ENCODE results near the gene CBLL1. TPM values are rescaled to one million over a fixed set of nuclear protein-coding genes. Genes with fewer than 3 reads are reported as not detected.

Gene CBLL1
- total and polyA plus RNA-seq, 2 of the 13 experiments (the other 11 are each of a cell fraction or from before 2014, with no cell fraction given), result 8.8 to 10.5 TPM

DNA sequence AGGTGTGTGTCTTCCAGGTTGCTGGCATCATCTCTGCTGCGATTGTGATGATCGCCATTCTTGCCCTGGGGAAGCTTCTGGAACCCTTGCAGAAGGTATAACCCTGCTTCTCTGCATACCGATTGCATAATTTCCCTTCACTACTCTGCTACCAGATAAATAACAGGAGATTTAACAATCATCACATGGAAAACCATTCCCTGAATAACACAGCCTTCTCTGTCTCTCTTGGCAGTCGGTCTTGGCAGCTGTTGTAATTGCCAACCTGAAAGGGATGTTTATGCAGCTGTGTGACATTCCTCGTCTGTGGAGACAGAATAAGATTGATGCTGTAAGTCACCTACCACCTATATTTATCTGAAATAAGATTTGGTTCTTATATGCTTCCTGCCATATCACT lies 49.6 kb upstream of the CBLL1 start:
- ATAC-seq (no peak), DNase-seq (ENCODE audit: low spot score) (no peak), FAIRE-seq (no peak)
- 38% methylated on average over 5 of the region's 5 CpGs for WGBS (ENCODE audit: low lambda C conversion rate)
- TF ChIP-seq ZNF34 (CRISPR knock-in tag; IDR thresholded peaks at IDR 0.05; ENCODE audit: borderline replicate concordance), result no peak
- no peak for TF ChIP-seq DMAP1 (CRISPR knock-in tag; IDR thresholded peaks at IDR 0.05)
- no peak for TF ChIP-seq ZSCAN29 (CRISPR knock-in tag; conservative IDR thresholded peaks at IDR 0.05)
- TF ChIP-seq ZKSCAN8 (CRISPR knock-in tag; IDR thresholded peaks at IDR 0.05; ENCODE audit: borderline replicate concordance), result no peak
- TF ChIP-seq TBL1XR1 (IDR thresholded peaks at IDR 0.05; ENCODE audit: borderline replicate concordance, low read length, partially characterized antibody), result no peak
- no peak for TF ChIP-seq SCMH1 (CRISPR knock-in tag; IDR thresholded peaks at IDR 0.05; ENCODE audit: borderline replicate concordance)
- no peak for TF ChIP-seq ZNF10 (CRISPR knock-in tag; IDR thresholded peaks at IDR 0.05; ENCODE audit: borderline replicate concordance, low read depth)
- TF ChIP-seq ZNF333 (CRISPR knock-in tag; IDR thresholded peaks at IDR 0.05; ENCODE audit: borderline replicate concordance), result no peak
- no peak for TF ChIP-seq IKZF1 (IDR thresholded peaks at IDR 0.05)
- Histone ChIP-seq H3K4me1 (ENCODE audit: insufficient read depth, low read length) (no peaks in the 10 kb centered on the region), H3K79me2 (ENCODE audit: insufficient read depth, low read length) (no peaks in the 10 kb centered on the region), H3K27me3 (ENCODE audit: control insufficient read depth in 1 of 2, insufficient read depth in 2 of 2, low read length in 2 of 2) (peaks cover 0 to 23% of the 10 kb centered on the region in 2 experiments; a peak in 4 of 5 replicates), H2AFZ (ENCODE audit: low read length) (no peak overlapping the region), H3K36me3 (replicated peaks in 1 of 2; ENCODE audit: control insufficient read depth in 1 of 2, insufficient read depth in 2 of 2, low read length in 2 of 2) (no peaks in the 10 kb centered on the region), H3K9ac (ENCODE audit: insufficient read depth, low read depth, low read length) (no peak overlapping the region), H3K4me2 (ENCODE audit: low read depth, low read length) (no peak overlapping the region), H4K20me1 (ENCODE audit: insufficient read depth, low read length) (no peaks in the 10 kb centered on the region), H3K27ac (ENCODE audit: extremely low read length, insufficient read depth, low read length) (no peak overlapping the region), H3K9me3 (ENCODE audit: low read length) (no peaks in the 10 kb centered on the region), H3K4me3 (replicated peaks in 1 of 3; ENCODE audit: insufficient read depth in 1 of 3, low read depth in 2 of 3, low read length in 3 of 3) (no peak overlapping the region)
- no TSS peak for BruUV-seq (replicated peaks)
- POLR2A ChIA-PET, result no interaction called here
- intact Hi-C loops (cut with micrococcal nuclease; ENCODE audit: unreplicated experiment) (no loop called here), in situ Hi-C loops (cut with HindIII; ENCODE audit: extremely low pct_ligation_motif_present, low pct_unique_long_range_greater_than_20kb) (no loop called here)
- CTCF ChIA-PET (ENCODE audit: low intra/inter-chr PET ratio, low total read pairs), result no interaction called here

DNA sequence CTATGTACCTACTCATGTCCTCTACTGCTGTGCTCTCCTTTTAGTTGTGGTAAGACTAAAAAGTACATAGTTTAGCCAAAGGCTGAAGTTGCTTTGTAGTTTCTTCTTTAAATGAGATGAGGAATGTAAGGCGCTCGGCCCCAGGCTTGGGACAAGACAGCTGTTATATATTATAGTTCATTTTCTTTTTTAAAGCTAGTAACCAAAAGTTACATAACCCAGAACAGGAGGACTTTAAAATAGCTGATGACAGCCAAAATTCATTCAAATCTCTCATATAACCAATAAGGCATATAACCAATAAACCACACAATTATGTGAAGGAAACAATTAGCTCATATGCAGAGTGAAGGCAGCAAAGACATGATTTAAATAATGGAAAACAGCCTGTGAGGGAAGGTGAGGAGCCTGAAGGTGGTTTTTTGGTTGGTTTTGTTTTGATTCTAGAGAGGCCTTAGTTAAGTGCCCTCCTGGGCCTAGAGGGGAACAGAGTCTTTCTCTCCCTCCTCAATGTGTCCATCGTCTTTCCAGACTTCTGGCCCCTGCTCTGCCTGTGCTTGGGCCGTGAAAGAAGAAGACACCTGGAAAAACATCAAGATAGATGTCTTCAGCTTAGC lies 47.5 kb upstream of the CBLL1 start:
- Histone ChIP-seq H3K4me3 (replicated peaks in 1 of 3; ENCODE audit: insufficient read depth in 1 of 3, low read depth in 2 of 3, low read length in 3 of 3) (no peak overlapping the region), H4K20me1 (ENCODE audit: insufficient read depth, low read length) (no peaks in the 10 kb centered on the region), H3K27ac (ENCODE audit: extremely low read length, insufficient read depth, low read length) (no peak overlapping the region), H3K4me2 (ENCODE audit: low read depth, low read length) (no peak overlapping the region), H3K9me3 (ENCODE audit: low read length) (no peaks in the 10 kb centered on the region), H3K36me3 (replicated peaks in 1 of 2; ENCODE audit: control insufficient read depth in 1 of 2, insufficient read depth in 2 of 2, low read length in 2 of 2) (no peaks in the 10 kb centered on the region), H3K9ac (ENCODE audit: insufficient read depth, low read depth, low read length) (no peak overlapping the region), H2AFZ (ENCODE audit: low read length) (no peak overlapping the region), H3K4me1 (ENCODE audit: insufficient read depth, low read length) (no peaks in the 10 kb centered on the region), H3K27me3 (ENCODE audit: control insufficient read depth in 1 of 2, insufficient read depth in 2 of 2, low read length in 2 of 2) (peaks cover 0 to 20% of the 10 kb centered on the region in 2 experiments; a peak in 4 of 5 replicates), H3K79me2 (ENCODE audit: insufficient read depth, low read length) (no peaks in the 10 kb centered on the region)
- FAIRE-seq (no peak), ATAC-seq (no peak), DNase-seq (ENCODE audit: low spot score) (no peak)
- BruUV-seq (replicated peaks), result no TSS peak
- WGBS (ENCODE audit: low lambda C conversion rate), result 25% methylated on average over 4 of the region's 4 CpGs
- CTCF ChIA-PET (ENCODE audit: low intra/inter-chr PET ratio, low total read pairs), result no interaction called here
- in situ Hi-C loops (cut with HindIII; ENCODE audit: extremely low pct_ligation_motif_present, low pct_unique_long_range_greater_than_20kb) (no loop called here), intact Hi-C loops (cut with micrococcal nuclease; ENCODE audit: unreplicated experiment) (no loop called here)
- POLR2A ChIA-PET, result no interaction called here
- TF ChIP-seq ZNF121 (CRISPR knock-in tag; IDR thresholded peaks at IDR 0.05) (no peak), TP53 (CRISPR knock-in tag; conservative IDR thresholded peaks at IDR 0.05) (no peak), ZNF354B (CRISPR knock-in tag; IDR thresholded peaks at IDR 0.05) (no peak), GATA4 (IDR thresholded peaks at IDR 0.05; ENCODE audit: borderline replicate concordance, low read depth) (no peak)
- TF ChIP-seq, protein P1, sequence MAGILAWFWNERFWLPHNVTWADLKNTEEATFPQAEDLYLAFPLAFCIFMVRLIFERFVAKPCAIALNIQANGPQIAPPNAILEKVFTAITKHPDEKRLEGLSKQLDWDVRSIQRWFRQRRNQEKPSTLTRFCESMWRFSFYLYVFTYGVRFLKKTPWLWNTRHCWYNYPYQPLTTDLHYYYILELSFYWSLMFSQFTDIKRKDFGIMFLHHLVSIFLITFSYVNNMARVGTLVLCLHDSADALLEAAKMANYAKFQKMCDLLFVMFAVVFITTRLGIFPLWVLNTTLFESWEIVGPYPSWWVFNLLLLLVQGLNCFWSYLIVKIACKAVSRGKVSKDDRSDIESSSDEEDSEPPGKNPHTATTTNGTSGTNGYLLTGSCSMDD (CRISPR knock-in tag; IDR thresholded peaks at IDR 0.05), result no peak
- TF ChIP-seq, protein P2, sequence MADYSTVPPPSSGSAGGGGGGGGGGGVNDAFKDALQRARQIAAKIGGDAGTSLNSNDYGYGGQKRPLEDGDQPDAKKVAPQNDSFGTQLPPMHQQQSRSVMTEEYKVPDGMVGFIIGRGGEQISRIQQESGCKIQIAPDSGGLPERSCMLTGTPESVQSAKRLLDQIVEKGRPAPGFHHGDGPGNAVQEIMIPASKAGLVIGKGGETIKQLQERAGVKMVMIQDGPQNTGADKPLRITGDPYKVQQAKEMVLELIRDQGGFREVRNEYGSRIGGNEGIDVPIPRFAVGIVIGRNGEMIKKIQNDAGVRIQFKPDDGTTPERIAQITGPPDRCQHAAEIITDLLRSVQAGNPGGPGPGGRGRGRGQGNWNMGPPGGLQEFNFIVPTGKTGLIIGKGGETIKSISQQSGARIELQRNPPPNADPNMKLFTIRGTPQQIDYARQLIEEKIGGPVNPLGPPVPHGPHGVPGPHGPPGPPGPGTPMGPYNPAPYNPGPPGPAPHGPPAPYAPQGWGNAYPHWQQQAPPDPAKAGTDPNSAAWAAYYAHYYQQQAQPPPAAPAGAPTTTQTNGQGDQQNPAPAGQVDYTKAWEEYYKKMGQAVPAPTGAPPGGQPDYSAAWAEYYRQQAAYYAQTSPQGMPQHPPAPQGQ (CRISPR knock-in tag; IDR thresholded peaks at IDR 0.05; ENCODE audit: borderline replicate concordance), result no peak

Data from HepG2 (cell line).